K562 (cell line): ENCODE results near the gene CD244. TPM values are rescaled to one million over a fixed set of nuclear protein-coding genes. Genes with fewer than 3 reads are reported as not detected.

Experiments used
- ATAC-seq: fragments of 200-7000 bp; cut with Tn5 transposase; 3 replicates; pipeline ENCODE4 v1.9.1; 2020; ENCODE audit warnings: moderate library complexity
- BruUV-seq: library from RNA; stranded (reverse); fragments of 400-500 nt; replicated peaks from 2 replicates; lab custom pipeline; 2021; lab: Mats Ljungman, UMichigan
- CTCF ChIA-PET: fragments of 300-600 bp; formaldehyde crosslinking; extraction: SDS; loops from one replicate; lab custom pipeline; 2021; ENCODE audit warnings: low intra/inter-chr PET ratio; lab: Yijun Ruan, JAX
- POLR2A ChIA-PET: fragments of 300-600, 350-650 bp; sonication (Branson Sonifier 250); formaldehyde crosslinking; extraction: SDS; loops from one replicate; lab custom pipeline; 2021; ENCODE audit warnings: antibody characterized with exemption, inconsistent platforms; lab: Yijun Ruan, JAX
- DNase-seq, 4 experiments: peaks; one replicate each; pipeline versions ENCODE4 v3.0.0 to v3.0.0-alpha.2; 2011 to 2018; ENCODE audit warnings: low spot score in 3 of 4, mixed read lengths in 3 of 4; ENCODE audit errors: extremely low read depth in 1 of 4
- FAIRE-seq: peaks from 2 replicates; lab custom pipeline; 2011; peaks lifted over from hg19 to GRCh38; lab: Jason Lieb, UNC
- H2AFZ ChIP-seq: 2 replicates; pipeline ENCODE4 v1.6.0; 2011; ENCODE audit warnings: low read depth, low read length, control low read depth, inconsistent platforms
- H3K27ac ChIP-seq: fragments of 200-600 bp; 3 replicates; pipeline ENCODE4 v1.8.0; 2011; ENCODE audit warnings: low read depth, mild to moderate bottlenecking, control low read depth, inconsistent platforms, low read length, moderate library complexity, mixed read lengths; ENCODE audit errors: extremely low read depth
- H3K27me3 ChIP-seq, 2 experiments: fragments of 300-600 bp in 1 of 2; 2 replicates in 1 of 2; 3 replicates in 1 of 2; pipeline versions ENCODE4 v1.6.0 to v1.8.0; 2011; ENCODE audit warnings: inconsistent platforms in 2 of 2, low read length in 2 of 2, mild to moderate bottlenecking in 1 of 2, mixed read lengths in 1 of 2, moderate library complexity in 1 of 2; ENCODE audit not compliant: control insufficient read depth in 2 of 2, insufficient read depth in 2 of 2
- H3K36me3 ChIP-seq: fragments of 300-600 bp; 3 replicates; pipeline ENCODE4 v1.8.0; 2011; ENCODE audit warnings: mild to moderate bottlenecking, low read length, inconsistent platforms; ENCODE audit not compliant: control insufficient read depth, insufficient read depth
- H3K4me1 ChIP-seq, 2 experiments: fragments of 200-600 bp in 1 of 2; replicated peaks in 1 of 2; 2 replicates in 1 of 2; 3 replicates in 1 of 2; pipeline versions ENCODE4 v1.5.1 to v1.8.0; 2011; ENCODE audit warnings: inconsistent platforms in 2 of 2, low read length in 2 of 2, mild to moderate bottlenecking in 1 of 2, mixed read lengths in 1 of 2, moderate library complexity in 1 of 2; ENCODE audit not compliant: control insufficient read depth in 2 of 2, insufficient read depth in 2 of 2
- H3K4me2 ChIP-seq: 2 replicates; pipeline ENCODE4 v1.6.1; 2011; ENCODE audit warnings: low read length, control low read depth, inconsistent platforms, mixed read lengths; ENCODE audit not compliant: insufficient read depth
- H3K4me3 ChIP-seq: fragments of 200-600 bp; sonication (generic), shearing (Covaris generic); 2 replicates; pipeline ENCODE4 v1.5.1; 2016; ENCODE audit warnings: control low read depth, inconsistent platforms
- H3K79me2 ChIP-seq: fragments of 200-600 bp; 3 replicates; pipeline ENCODE4 v1.8.0; 2011; ENCODE audit warnings: low read length, inconsistent platforms; ENCODE audit not compliant: control insufficient read depth, insufficient read depth
- H3K9ac ChIP-seq, 2 experiments: 2 replicates each; pipeline versions ENCODE4 v1.6.0 to v1.6.1; 2011; ENCODE audit warnings: low read depth in 2 of 2, low read length in 2 of 2, control low read depth in 1 of 2, inconsistent platforms in 1 of 2, mild to moderate bottlenecking in 1 of 2, mixed read lengths in 1 of 2; ENCODE audit not compliant: insufficient read depth in 1 of 2
- H3K9me1 ChIP-seq: one replicate; pipeline ENCODE4 v1.6.0; 2011; ENCODE audit warnings: inconsistent platforms, mild to moderate bottlenecking, low read length, moderate library complexity; ENCODE audit not compliant: control insufficient read depth, insufficient read depth
- H3K9me3 ChIP-seq: replicated peaks from 2 replicates; pipeline ENCODE4 v1.5.1; 2011; ENCODE audit warnings: low read depth, low read length, inconsistent platforms; ENCODE audit not compliant: control insufficient read depth, insufficient read depth
- H4K20me1 ChIP-seq: replicated peaks from 2 replicates; pipeline ENCODE4 v1.6.1; 2011; ENCODE audit warnings: low read length, inconsistent platforms, mixed read lengths; ENCODE audit not compliant: control insufficient read depth, insufficient read depth
- CBFB ChIP-seq: sonication (generic); formaldehyde crosslinking; IDR thresholded peaks from 2 replicates; pipeline ENCODE4 v1.4.0; 2020; ENCODE audit warnings: mild to moderate bottlenecking, missing genetic modification reagents
- GATAD2B ChIP-seq: fragments of 450-650 bp; IDR thresholded peaks from 2 replicates; pipeline ENCODE4 v1.6.1; 2017; ENCODE audit warnings: mild to moderate bottlenecking, borderline replicate concordance
- WGBS: fragments of 100-300 bp; shearing (Covaris generic); methylation state at CpG from one replicate; pipeline ENCODE4 v1.1.6; 2016; ENCODE audit warnings: low coverage, mixed read lengths; ENCODE audit not compliant: insufficient coverage; ENCODE audit errors: missing lambda C conversion rate; 5-methylcytosine and 5-hydroxymethylcytosine counted together
- in situ Hi-C: fragments of 300-500 bp; cut with MboI; formaldehyde crosslinking; loops from 4 replicates; pipeline ENCODE4 v1.15.0; 2018; ENCODE audit warnings: inconsistent platforms, mixed read lengths
- intact Hi-C: fragments of 100-400 bp; cut with micrococcal nuclease; formaldehyde crosslinking; loops from 2 replicates; pipeline ENCODE4 v1.14.2; 2022
- polyA plus RNA-seq, 8 experiments: library from polyadenylated mRNA; depleted of rRNA in 4 of 8; stranded (reverse) in 5 of 8; unstranded in 3 of 8; fragments of >200 nt; fragmentation: Nextera tagmentation in 2 of 8; fragmentation: Illumina TruSeq in 1 of 8; extraction: Ambion mirVana in 2 of 8; extraction: Trizol in 1 of 8; gene quantifications; 2 replicates each; pipeline versions ENCODE4 v1.2.1 to v1.2.3, GENCODE V29; 2011 to 2014; ENCODE audit warnings: inconsistent platforms in 1 of 8, missing spikeins in 1 of 8
- total RNA-seq, 7 experiments: library from RNA; depleted of rRNA in 6 of 7; stranded (reverse); fragments of >200 nt in 6 of 7; fragmentation: Illumina TruSeq in 2 of 7; extraction: Trizol in 2 of 7; gene quantifications; 2 replicates each; pipeline versions ENCODE4 v1.2.1 to v1.2.3, GENCODE V29; 2011 to 2021; ENCODE audit warnings: low replicate concordance in 1 of 7
- TF ChIP-seq, protein P1 (sequence below), 2 experiments: fragments of 450-650 bp; conservative IDR thresholded peaks; 2 replicates each; pipeline ENCODE4 v1.6.1; 2017; ENCODE audit warnings: mild to moderate bottlenecking in 2 of 2, moderate library complexity in 2 of 2

The CD244 gene
- total and polyA plus RNA-seq, 9 of the 15 experiments (the other 6 are each of a cell fraction or from before 2014, with no cell fraction given) = not detected

DNA sequence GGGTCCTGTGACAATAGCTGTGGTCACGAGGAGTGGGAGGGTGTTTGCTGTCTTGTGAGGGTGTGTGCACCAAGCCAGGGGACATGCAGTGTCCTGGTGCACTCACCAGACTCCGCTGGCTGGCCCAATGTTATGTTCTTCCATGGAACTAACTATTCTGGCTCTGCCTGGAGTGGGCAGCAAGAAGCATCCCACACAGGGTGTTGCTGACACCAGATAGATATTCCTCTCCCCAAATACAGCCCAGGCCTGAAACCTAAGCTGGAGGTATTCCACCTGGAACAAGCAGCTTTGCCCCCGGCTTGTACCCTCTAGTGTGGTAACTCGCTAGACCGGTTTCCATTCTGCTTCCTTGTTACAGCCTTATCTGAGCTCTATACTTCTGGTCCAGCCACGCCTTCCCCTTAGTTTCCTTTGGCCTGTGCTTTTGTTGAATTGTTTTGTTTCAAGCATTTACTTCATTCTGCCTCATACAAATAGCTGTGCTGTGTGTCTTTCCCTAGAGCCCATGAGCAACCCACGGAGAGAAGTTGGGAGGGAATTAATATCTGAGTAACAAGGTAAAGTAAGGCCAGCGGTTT is 81.4 kb downstream of the CD244 start:
- no peaks in the 10 kb centered on the region for H3K9me1 ChIP-seq
- CTCF ChIA-PET = interaction anchor here (1.0 kb wide), 1 partner anchor 100 kb away, joined by 3 read pairs; no protein-coding TSS in a partner anchor
- WGBS = 2% methylated on average over 8 of the region's 8 CpGs
- H3K9me3 ChIP-seq = no peaks in the 10 kb centered on the region
- 0 out of 2 replicates have a peak, but pooled peaks cover 2% of the 10 kb centered on the region for H4K20me1 ChIP-seq
- no peaks in the 10 kb centered on the region for H3K4me1 ChIP-seq
- no peak overlapping the region for H3K27ac ChIP-seq
- in situ Hi-C loops = no loop called here
- DNase-seq = no peak
- H3K36me3 ChIP-seq = no peaks in the 10 kb centered on the region
- TF ChIP-seq, protein P1, sequence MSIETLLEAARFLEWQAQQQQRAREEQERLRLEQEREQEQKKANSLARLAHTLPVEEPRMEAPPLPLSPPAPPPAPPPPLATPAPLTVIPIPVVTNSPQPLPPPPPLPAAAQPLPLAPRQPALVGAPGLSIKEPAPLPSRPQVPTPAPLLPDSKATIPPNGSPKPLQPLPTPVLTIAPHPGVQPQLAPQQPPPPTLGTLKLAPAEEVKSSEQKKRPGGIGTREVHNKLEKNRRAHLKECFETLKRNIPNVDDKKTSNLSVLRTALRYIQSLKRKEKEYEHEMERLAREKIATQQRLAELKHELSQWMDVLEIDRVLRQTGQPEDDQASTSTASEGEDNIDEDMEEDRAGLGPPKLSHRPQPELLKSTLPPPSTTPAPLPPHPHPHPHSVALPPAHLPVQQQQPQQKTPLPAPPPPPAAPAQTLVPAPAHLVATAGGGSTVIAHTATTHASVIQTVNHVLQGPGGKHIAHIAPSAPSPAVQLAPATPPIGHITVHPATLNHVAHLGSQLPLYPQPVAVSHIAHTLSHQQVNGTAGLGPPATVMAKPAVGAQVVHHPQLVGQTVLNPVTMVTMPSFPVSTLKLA (conservative IDR thresholded peaks at IDR 0.05) = no peak
- TF ChIP-seq CBFB = no peak
- TF ChIP-seq GATAD2B = no peak
- TF ChIP-seq, all 486 proteins: peak for 0
- H3K79me2 ChIP-seq = no peaks in the 10 kb centered on the region
- no peak overlapping the region for H3K4me2 ChIP-seq
- intact Hi-C loops = no loop called here
- H3K4me3 ChIP-seq = no peak overlapping the region
- H3K27me3 ChIP-seq = peaks cover 0 to 17% of the 10 kb centered on the region in 2 experiments; a peak in 1 of 5 replicates
- FAIRE-seq (no peak), ATAC-seq (no peak)
- no TSS peak for BruUV-seq
- POLR2A ChIA-PET = interaction anchor here (1.0 to 1.4 kb wide), 4 partner anchors 12 to 173 kb away, joined by 3 to 5 read pairs (median 4); no protein-coding TSS in a partner anchor
- H2AFZ ChIP-seq = no peak overlapping the region
- no peak overlapping the region for H3K9ac ChIP-seq
